ENCODE results near the gene ODAD3. TPM values are rescaled to one million over a fixed set of nuclear protein-coding genes. Genes with fewer than 3 reads are reported as not detected.

ODAD3 gene
- total RNA-seq, 1 experiment from 2014 or later = 0.39 TPM

DNA sequence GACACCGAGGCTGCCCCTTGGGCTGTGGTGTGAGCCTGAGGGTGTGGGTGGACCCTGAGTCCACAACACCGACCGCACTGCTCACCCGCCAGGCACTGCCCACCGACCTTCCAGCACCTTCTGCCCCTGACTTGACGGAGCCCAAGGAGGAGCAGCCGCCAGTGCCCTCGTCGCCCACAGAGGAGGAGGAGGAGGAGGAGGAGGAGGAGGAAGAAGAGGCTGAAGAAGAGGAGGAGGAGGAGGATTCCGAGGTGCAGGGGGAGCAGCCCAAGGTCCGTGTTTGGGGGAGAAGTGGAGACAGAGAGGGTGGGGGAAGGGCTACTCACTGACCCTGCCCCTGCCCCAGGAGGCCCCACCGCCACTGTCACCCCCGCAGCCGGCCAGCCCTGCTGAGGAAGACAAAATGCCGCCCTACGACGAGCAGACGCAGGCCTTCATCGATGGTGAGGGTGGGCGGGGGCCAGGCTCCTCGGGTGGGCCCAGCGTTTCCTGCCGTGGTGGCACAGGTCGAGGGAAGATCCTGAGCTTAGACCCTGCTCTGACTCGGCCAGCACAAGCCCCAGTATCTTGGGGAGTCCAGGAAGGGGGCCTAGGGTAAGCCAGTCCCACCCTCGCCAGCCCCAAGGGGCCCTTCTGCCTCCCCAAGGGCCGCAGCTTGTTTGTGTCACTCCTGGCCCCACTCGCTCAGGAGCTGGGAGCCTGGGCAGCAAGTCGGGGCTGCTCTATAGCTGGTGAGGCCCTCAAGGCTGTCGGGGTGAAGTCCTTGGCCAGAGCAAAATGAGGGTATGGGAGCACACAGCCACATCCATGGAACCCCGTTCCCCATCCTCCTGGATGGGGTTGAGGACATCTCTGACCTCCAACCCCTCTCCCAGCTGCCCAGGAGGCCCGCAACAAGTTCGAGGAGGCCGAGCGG lies 12.7 kb upstream of the ODAD3 start:
- CTCF ChIA-PET = interaction anchor here (0.6 to 1.2 kb wide), 2 partner anchors 66 to 93 kb away, joined by 3 read pairs; no protein-coding TSS in a partner anchor
- intact Hi-C loops (cut with micrococcal nuclease; ENCODE audit: unreplicated experiment) = no loop called here
- BruUV-seq (replicated peaks) = no TSS peak

DNA sequence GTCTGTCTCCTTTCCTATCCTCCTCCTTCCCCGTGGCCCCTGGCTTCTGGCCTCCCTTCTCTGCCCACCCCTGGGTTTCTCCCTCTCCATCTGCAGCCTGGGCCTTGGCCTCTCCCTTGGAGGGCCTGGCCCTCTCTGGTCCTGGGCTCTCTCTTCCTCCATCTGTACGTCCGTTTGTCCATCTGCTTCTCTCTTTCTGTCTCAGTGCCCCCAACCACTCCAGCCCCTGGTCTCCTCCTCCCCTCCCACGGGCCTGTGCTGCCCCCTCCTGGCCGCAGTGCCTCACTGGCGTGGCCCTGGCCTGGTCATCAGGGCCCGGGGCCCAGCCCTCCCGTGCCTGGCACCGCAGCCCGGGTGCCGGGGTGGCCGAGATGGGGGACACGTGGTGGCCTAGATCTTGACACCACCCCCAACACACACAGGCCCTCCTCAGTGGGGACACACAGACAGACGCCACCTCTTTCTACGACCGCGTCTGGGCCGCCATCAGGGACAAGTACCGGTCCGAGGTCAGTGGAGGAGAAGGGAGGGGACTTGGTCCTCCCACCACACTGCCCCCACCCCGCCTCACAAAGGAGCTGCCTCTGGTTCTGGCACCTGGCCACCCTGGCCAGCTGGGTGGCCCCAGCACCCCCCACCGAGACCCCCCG lies 11.9 kb upstream of the ODAD3 start:
- Histone ChIP-seq H3K27me3 (ENCODE audit: insufficient read depth, low read depth) (no peaks in the 10 kb centered on the region), H3K9me3 (ENCODE audit: insufficient read depth, low read depth) (no peaks in the 10 kb centered on the region), H3K79me2 (ENCODE audit: low read depth) (no peaks in the 10 kb centered on the region), H2AFZ (no peak overlapping the region), H4K20me1 (ENCODE audit: insufficient read depth) (peaks cover 8% of the 10 kb centered on the region), H3K27ac (no peak overlapping the region), H3K4me1 (replicated peaks; ENCODE audit: insufficient read depth) (no peaks in the 10 kb centered on the region), H3F3A (ENCODE audit: insufficient read depth, low read depth) (peaks cover 26% of the 10 kb centered on the region; the same call in 1 of the 2 replicates), H3K9me2 (ENCODE audit: insufficient read depth) (no peaks in the 10 kb centered on the region), H3K36me3 (ENCODE audit: low read depth) (peaks cover 16% of the 10 kb centered on the region), H3K4me2 (no peak overlapping the region), H3K4me3 (no peak overlapping the region)
- peak in 1 of 2 experiments; percentile 42 for DNase-seq
- BruUV-seq (replicated peaks) = no TSS peak
- ChIA-PET CTCF (interaction anchor here (0.6 kb wide), 1 partner anchor 94 kb away, joined by 3 read pairs; no protein-coding TSS in a partner anchor), POLR2A (ENCODE audit: unreplicated experiment) (no interaction called here)
- intact Hi-C loops (cut with micrococcal nuclease; ENCODE audit: unreplicated experiment) = no loop called here
- no peak for TF ChIP-seq EZH2 (IDR thresholded peaks at IDR 0.05; ENCODE audit: low read depth)
- TF ChIP-seq, protein P1, sequence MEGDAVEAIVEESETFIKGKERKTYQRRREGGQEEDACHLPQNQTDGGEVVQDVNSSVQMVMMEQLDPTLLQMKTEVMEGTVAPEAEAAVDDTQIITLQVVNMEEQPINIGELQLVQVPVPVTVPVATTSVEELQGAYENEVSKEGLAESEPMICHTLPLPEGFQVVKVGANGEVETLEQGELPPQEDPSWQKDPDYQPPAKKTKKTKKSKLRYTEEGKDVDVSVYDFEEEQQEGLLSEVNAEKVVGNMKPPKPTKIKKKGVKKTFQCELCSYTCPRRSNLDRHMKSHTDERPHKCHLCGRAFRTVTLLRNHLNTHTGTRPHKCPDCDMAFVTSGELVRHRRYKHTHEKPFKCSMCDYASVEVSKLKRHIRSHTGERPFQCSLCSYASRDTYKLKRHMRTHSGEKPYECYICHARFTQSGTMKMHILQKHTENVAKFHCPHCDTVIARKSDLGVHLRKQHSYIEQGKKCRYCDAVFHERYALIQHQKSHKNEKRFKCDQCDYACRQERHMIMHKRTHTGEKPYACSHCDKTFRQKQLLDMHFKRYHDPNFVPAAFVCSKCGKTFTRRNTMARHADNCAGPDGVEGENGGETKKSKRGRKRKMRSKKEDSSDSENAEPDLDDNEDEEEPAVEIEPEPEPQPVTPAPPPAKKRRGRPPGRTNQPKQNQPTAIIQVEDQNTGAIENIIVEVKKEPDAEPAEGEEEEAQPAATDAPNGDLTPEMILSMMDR (conservative IDR thresholded peaks at IDR 0.05) = peak; percentile 91

More for the DNA sequence above, 12.7 kb upstream of the ODAD3 start:
- Histone ChIP-seq H3K36me3 (ENCODE audit: low read depth) (peaks cover 9% of the 10 kb centered on the region), H3K4me1 (replicated peaks; ENCODE audit: insufficient read depth) (no peaks in the 10 kb centered on the region), H4K20me1 (ENCODE audit: insufficient read depth) (peaks cover 8% of the 10 kb centered on the region), H3K9me2 (ENCODE audit: insufficient read depth) (no peaks in the 10 kb centered on the region), H3K27me3 (ENCODE audit: insufficient read depth, low read depth) (no peaks in the 10 kb centered on the region), H2AFZ (no peak overlapping the region), H3K4me3 (no peak overlapping the region), H3K79me2 (ENCODE audit: low read depth) (no peaks in the 10 kb centered on the region), H3K9me3 (ENCODE audit: insufficient read depth, low read depth) (no peaks in the 10 kb centered on the region), H3F3A (ENCODE audit: insufficient read depth, low read depth) (peaks cover 27% of the 10 kb centered on the region; the same call in 1 of the 2 replicates), H3K4me2 (no peak overlapping the region), H3K27ac (no peak overlapping the region)
- no peak for DNase-seq
- TF ChIP-seq EZH2 (IDR thresholded peaks at IDR 0.05; ENCODE audit: low read depth) = no peak
- TF ChIP-seq, protein P1 (conservative IDR thresholded peaks at IDR 0.05) = no peak
- POLR2A ChIA-PET (ENCODE audit: unreplicated experiment) = no interaction called here

DNA sequence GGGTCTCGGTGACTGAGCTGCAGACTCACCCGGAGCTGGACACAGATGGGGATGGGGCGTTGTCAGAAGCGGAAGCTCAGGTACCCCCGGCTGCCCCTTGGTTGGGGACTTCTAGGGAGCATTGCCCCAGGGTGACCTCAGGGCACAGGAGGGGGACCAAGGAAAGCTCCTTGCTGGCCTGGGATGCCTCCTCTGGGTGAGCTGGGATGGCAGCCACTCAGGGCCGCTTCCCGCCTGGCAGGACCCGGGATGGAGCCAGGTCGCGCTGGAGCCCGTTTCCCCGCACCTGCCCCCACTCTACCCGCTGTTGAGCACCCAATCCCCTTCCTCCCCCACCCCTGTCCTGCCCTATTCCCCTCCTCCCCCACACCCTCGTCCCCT lies 11.3 kb upstream of the ODAD3 start:
- H3K36me3 ChIP-seq (ENCODE audit: low read depth) = peaks cover 21% of the 10 kb centered on the region

More for the DNA sequence above, 11.3 kb upstream of the ODAD3 start:
- no peak for DNase-seq
- peaks cover 30% of the 10 kb centered on the region; the same call in 1 of the 2 replicates for H3F3A ChIP-seq (ENCODE audit: insufficient read depth, low read depth)
- no peak overlapping the region for H2AFZ ChIP-seq
- no peaks in the 10 kb centered on the region for H3K9me2 ChIP-seq (ENCODE audit: insufficient read depth)
- ChIA-PET POLR2A (ENCODE audit: unreplicated experiment) (no interaction called here), CTCF (no interaction called here)
- H4K20me1 ChIP-seq (ENCODE audit: insufficient read depth) = peaks cover 8% of the 10 kb centered on the region
- H3K4me2 ChIP-seq = no peak overlapping the region
- no TSS peak for BruUV-seq (replicated peaks)
- H3K27me3 ChIP-seq (ENCODE audit: insufficient read depth, low read depth) = no peaks in the 10 kb centered on the region
- H3K27ac ChIP-seq = no peak overlapping the region
- H3K9me3 ChIP-seq (ENCODE audit: insufficient read depth, low read depth) = no peaks in the 10 kb centered on the region
- no peak overlapping the region for H3K4me3 ChIP-seq
- H3K79me2 ChIP-seq (ENCODE audit: low read depth) = no peaks in the 10 kb centered on the region
- H3K4me1 ChIP-seq (replicated peaks; ENCODE audit: insufficient read depth) = no peaks in the 10 kb centered on the region
- intact Hi-C loops (cut with micrococcal nuclease; ENCODE audit: unreplicated experiment) = no loop called here
- no peak for TF ChIP-seq EZH2 (IDR thresholded peaks at IDR 0.05; ENCODE audit: low read depth)
- TF ChIP-seq, protein P1 (conservative IDR thresholded peaks at IDR 0.05) = no peak
